22Rv1 (cell line): Measurements from ENCODE around the gene FARP1.

Source experiments
- CTCF ChIP-seq: fragments of 450-650 bp; IDR thresholded peaks from 2 replicates; pipeline ENCODE4 v1.5.1; 2017; ENCODE audit warnings: mild to moderate bottlenecking
- ZFX ChIP-seq: fragments of 450-650 bp; IDR thresholded peaks from 2 replicates; pipeline ENCODE4 v1.6.1; 2017; ENCODE audit warnings: antibody characterized with exemption, borderline replicate concordance

GRCh38 chr13:98407575-98407974, 264.7 kb downstream of the FARP1 start:
- TF ChIP-seq CTCF (no peak), ZFX (no peak)
